Renal cortical epithelial cell (primary cell): ENCODE data around the gene CPED1. TPM values are rescaled to one million over a fixed set of nuclear protein-coding genes. Genes with fewer than 3 reads are reported as not detected.

Experiments
- DNase-seq: peaks from one replicate; pipeline ENCODE4 v3.0.0-alpha.2; 2011; ENCODE audit warnings: low read depth
- total RNA-seq: library from RNA; depleted of rRNA; stranded (reverse); fragments of >200 nt; gene quantifications from 2 replicates; pipeline ENCODE4 v1.2.3, GENCODE V29; 2014

CPED1 gene
- total RNA-seq, 1 donor from 2014 or later = 1.1 TPM

DNA sequence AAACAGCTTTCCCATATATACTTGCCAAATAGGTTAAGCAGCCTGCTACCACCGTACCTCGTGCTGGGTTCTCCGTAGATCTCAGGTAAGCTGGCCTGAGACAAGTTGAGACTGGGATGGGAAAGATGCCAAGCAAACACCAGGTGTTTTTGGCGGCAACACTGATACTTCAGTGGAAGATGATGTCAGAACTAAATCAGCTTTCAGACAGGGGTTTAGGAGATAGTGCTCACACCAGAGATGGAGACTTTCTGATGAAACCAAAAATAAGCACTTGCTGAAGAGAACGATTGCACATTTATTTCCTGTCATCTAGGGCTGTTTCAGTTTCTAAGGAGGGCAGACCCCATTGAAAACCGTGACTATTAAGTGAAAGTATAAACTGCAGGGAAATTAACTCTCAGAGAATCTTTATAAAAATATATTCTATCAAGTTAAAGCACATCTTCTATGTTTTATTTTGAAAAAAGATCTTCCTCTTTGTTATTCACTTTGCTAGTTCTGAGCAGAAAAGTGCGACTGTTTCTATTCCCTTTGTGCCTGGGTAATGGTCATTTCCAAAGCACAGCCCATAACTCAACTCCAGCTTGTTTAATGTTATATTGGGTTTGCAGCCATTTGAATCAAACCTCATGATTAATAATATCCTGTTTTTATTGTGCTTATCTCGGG lies 149.9 kb downstream of the CPED1 start:
- DNase-seq = no peak

DNA sequence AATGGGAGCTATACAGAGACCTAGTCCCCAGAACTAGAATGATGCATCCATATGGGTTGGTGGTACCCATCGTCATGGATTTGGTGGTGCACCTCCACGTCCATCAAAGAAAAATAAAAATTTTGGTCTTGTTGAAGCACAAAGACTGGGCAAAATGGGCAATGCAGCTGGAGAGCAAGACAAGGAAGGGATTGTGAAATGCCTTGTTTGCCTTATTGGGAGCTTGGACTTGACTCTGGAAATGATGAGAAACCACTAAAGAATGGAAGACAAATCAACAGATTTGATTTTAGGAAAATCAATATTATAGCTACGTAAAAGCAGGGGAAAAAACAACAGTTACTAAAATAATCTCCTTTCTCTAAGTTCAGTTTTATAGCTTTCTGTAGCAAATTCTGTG lies 150.9 kb downstream of the CPED1 start:
- DNase-seq = no peak

GRCh38 chr7:121140790-121141189 lies 152.3 kb downstream of the CPED1 start:
- DNase-seq = no peak

- no peak for DNase-seq
Observed at GRCh38 chr7:121151774-121152221, 163.3 kb downstream of the CPED1 start.

- no peak for DNase-seq
Observed at GRCh38 chr7:121153411-121153810, 164.9 kb downstream of the CPED1 start.

- no peak for DNase-seq
Observed at GRCh38 chr7:121153995-121154394, 165.5 kb downstream of the CPED1 start.

- no peak for DNase-seq
Observed at GRCh38 chr7:121156825-121157224, 168.3 kb downstream of the CPED1 start.

GRCh38 chr7:121157341-121157751 lies 168.8 kb downstream of the CPED1 start:
- no peak for DNase-seq

DNA sequence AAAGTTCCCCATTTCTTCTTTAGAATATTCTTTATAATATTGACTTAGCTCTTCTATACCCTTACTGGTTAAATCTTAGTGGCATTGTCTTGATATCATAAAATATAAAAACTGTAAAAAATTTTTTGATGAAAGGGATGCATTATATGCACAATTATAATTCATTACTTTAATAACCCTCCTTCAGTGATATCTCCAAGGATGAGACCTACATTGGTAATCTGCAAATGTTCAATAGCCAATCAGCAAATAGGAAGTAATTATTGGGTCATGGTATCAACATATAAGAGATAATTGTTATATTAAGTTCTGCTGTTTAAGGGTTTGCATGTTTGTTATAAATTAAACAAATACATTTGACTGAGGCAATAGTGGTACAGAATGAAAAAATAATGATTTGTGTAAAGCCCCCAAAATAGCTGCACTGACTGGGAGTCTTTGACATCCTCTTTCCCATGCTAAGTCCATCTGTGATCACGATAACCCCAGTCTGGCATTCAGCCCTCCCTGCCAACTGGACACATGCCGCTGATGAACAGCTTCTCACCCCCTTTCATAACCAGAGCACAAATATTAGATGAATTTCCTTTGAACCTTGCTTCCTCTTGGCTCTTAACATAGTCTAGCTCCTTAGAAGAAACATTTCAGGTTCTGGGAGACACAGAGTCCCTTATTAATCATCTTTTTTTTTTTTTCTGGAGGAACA lies 169.5 kb downstream of the CPED1 start:
- no peak for DNase-seq

DNA sequence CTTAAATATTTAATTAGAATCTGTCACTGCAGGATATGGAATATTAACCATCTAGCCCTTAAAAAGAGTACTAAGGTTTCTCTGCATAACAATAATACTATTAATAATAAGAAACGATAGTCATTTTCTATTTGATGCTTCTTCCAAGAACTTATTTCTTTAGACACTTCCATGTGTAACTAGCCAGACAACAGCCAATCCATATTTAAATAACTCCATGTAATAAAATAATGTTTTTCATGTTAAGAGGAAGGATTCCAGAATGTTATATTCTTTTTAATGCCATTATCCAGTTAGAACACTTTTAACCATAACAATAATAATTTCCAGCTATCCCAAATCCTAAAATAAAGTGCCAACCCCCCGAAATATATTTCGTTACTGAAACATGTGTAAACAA lies 170.2 kb downstream of the CPED1 start:
- DNase-seq = no peak

DNA sequence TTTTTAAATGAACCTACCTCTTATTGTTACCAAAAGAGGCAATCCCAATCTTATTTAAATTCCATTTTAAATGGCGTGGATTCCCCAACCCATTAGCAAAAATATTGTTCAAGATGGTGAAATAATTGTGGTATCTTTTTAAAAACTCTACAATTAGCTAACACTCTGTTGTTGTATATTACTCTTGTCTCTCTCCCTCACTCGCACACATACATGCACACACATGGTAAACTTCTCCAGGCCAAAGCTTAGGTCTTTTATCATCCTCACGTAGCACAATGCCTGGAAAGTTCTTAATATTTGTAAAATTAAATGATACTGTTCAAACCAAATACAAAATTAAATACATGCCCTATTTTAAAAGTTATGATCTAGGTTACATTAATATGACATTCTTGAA lies 171.0 kb downstream of the CPED1 start:
- DNase-seq = no peak

- DNase-seq = no peak
Observed at GRCh38 chr7:121160150-121161008, 171.9 kb downstream of the CPED1 start.

GRCh38 chr7:121163699-121164098 lies 175.2 kb downstream of the CPED1 start:
- DNase-seq = peak; percentile 10

GRCh38 chr7:121164247-121164646 lies 175.7 kb downstream of the CPED1 start:
- no peak for DNase-seq

DNA sequence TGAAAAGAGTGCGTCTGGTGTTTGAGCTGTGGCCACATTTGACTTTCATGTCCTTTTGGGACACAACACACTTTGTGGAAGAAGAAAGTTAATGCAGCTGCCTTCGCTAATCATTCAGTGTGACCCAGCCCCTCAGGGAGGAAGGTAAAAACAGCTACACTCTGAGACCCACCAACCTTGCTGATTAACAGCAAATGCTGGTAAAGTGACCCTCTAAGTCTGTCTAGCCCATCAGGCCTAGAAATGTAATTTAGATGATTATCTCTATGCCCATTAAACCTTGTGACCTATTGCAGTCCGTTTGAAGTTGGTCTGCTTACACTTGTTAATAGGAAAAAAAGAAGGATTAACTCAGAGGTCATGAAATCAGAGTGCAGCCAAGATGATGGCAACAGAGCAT lies 178.4 kb downstream of the CPED1 start:
- no peak for DNase-seq

- DNase-seq = peak; percentile 29
Observed at GRCh38 chr7:121167971-121168370, 179.5 kb downstream of the CPED1 start.

DNA sequence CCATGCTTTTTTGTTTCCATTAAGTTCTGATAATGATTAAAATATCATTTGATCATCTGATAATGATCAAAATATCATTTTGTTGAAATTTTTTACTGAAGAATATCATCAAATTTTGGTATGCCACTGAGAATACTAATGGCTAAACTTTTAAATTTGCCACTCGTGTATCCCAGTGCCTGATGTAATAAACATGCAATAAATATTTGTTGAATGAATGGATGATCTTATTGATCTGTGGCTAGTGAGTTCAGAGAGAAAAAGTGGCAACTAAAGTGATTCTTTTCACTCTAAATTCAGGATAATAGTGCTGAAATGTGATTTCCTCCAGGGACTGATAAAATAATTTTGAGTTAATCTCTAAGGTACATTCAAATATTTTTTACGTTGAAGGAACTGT lies 181.0 kb downstream of the CPED1 start:
- DNase-seq = no peak

DNA sequence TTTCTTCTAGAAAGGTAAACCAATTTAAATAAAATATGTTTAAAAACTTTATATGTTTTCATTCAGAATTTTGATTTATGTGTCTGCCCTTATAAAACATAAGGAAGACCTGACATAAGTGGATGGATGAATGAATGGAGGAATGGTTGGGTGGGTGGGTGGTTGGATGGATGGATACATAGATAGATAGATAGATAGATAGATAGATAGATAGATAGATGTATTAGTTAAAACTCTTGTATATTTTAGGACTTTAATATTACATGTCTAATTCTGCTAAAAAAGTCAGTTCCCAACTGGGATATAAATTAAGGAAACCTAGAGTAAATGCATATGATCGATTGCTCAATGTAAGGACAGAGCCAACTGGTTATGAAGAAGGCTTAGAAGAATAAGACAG lies 184.0 kb downstream of the CPED1 start:
- no peak for DNase-seq

GRCh38 chr7:121175826-121176225 lies 187.3 kb downstream of the CPED1 start:
- DNase-seq = no peak

- no peak for DNase-seq
Observed at GRCh38 chr7:121178452-121178851, 189.9 kb downstream of the CPED1 start.

GRCh38 chr7:121178869-121179497 lies 190.5 kb downstream of the CPED1 start:
- DNase-seq = no peak

DNA sequence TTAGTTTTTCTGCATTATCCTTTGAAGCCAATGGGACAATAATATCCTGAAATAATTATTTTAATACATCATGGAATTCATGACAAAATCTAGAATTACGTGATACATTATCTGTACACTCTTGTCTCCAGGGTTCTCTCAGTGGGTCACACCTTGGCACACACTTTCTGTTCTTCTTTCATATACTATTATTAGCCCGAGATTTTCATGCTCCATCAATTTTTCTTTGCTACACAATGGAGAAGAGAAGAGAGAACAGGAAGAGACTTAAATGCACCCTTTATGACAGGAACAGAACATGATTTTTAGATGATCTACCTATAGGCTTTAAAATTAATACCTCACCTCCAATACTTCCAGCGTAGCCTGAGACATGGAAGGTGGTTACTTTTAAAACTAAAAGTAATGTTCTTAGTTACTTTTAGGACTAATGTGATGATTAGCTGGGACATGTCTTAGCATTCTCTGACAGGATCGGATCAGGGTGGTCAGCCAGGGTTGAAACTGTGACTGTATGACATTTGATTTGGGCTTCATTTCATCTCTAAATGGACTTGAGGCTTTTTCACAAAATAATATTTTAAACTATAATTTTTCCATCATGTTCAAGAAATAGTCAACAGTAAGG lies 192.0 kb downstream of the CPED1 start:
- no peak for DNase-seq
